GM21786 (cell line): Measurements from ENCODE around the gene LRRC37A.
"Not testable (repeated sequence)": the region's sequence is repeated elsewhere in the genome, so short reads cannot be mapped to it uniquely, and the experiment has no call there.

Source experiments
- ATAC-seq: cut with Tn5 transposase; IDR thresholded peaks from one replicate; pipeline ENCODE4 v1.9.1; 2021; ENCODE audit not compliant: unreplicated experiment

The LRRC37A gene

DNA sequence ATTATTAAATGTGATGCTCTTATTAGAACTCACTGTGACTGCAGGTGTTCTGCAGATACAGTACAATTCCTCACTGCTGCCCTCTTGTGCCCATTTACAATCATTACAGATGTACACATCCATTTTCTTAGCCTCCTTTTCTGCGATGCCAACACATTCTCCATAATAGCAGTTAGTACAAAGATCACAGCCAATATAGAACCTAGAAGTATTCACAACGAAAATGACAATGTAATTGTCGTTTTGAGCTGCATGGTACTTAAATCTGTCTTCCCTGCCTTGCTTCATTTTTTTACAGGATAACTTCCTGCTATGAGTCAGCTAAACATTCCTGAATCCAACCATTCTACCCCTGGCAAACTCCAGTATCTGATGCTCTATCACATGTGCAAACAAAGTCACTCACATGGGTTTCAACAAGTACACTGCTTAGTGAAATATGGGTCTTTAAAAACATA is 8.1 kb upstream of the LRRC37A start:
- not testable (repeated sequence) for ATAC-seq

DNA sequence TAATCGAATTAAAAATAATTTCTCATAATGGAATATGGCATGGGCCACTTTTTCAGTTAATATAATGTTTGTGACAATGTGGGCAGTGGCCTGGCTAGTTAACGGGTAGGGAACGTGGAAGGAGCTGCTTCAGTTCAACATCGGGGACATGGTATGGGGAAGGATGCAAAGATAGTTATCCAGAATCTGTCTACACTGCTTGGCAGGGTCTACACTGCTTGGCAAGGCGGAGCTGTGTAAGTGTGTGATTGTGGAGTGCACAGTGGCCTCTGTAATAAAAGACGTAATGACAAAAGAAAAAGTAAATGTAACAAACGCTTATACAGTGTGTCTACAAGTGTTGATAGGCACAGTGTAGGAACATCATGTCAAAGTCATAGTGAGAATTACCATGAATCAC is 7.3 kb upstream of the LRRC37A start:
- not testable (repeated sequence) for ATAC-seq

GRCh38 chr17:46290906-46291546 is 3.9 kb upstream of the LRRC37A start:
- peak; percentile 97 for ATAC-seq

DNA sequence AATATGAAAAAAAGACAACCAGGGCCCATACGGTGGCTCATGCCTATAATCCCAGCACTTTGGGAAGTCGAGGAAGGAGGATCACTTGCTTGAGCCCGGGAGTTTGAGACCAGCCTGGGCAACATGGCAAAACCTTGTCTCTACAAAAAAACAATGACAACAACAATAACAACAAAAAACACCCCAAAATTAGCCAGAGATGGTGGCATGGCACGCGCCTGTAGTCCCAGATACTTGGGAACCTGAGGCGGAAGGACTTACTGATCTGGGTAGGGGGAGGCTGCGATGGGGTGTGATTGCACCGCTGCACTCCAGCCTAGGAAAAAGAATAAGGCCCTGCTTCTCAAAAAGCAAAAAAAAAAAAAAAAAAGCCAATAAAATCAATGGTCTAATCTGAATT is 3.3 kb upstream of the LRRC37A start:
- ATAC-seq, result not testable (repeated sequence)

DNA sequence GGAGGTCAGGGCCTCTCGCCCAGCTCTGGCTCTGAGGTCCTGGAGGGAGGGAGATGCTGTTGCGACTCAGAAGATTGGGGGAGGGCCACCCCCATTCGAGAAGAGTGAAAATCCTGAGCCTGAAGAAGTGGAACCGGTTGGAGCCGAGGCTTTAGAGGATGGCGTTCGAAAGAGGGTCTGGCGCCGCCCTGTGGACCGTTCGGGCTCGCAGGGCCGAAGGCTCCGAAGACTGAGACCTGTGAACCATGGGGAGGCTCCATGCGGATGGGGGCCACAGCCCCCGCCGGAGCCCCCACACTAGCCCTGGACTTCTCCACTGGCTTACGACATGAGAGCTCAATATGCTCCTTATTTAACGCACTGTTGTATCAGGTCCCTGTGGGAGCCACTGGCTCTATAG is 46.3 kb downstream of the LRRC37A start:
- ATAC-seq, result not testable (repeated sequence)

DNA sequence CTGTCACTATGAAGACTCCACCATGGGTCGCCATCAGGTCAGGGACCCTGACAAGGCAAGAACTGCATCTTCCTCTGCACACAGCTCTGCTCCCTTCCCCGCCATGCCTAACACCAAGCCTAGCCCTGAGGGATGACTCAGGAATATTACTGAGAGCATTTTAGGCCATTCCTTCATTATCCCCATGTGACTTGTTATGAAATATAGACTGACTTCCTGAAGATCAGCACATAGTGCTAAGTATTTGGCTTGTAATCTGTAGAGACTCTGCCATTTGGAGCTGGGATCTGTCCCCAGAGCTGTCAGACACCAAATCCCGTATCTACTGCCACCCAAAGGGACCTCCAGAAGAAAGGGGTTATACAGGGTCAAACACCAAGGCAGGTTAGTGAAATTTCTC is 47.2 kb downstream of the LRRC37A start:
- ATAC-seq, result not testable (repeated sequence)

DNA sequence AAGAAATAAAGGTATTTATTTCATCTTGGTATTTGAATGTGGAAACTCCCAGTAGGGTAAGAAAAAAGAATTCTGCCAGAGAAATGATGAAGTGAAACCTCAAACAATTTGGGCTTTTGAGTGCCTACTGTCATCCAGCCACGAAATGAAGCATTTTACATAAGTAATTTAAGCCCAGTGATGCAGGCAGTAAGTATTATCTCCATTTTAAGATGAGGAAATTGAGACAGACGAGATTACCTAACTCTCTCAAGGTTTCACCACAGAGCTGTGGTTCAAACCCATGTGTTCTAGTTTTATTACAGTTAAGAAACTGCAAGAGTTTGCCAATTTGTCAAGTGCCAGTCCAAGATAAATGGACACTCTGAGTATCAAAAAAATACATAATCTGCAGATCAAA is 53.4 kb downstream of the LRRC37A start:
- not testable (repeated sequence) for ATAC-seq

DNA sequence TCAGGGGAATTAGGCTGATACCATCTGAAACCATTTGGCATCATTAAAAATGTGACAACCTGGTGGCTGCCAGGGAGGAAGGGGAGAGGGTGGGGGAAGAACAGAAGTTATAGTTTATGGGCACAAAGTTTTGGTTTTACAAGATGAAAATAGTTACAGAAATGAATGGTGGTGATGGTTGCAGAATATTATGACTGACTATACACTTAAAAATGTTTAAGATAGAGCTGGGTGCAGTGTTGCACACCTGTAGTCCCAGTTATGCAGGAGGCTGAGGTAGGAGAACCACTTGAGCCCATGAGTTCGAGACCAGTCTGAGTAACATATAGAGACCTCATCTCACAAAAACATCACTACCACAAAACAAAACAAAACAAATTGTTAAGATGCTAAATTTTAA is 54.1 kb downstream of the LRRC37A start:
- ATAC-seq, result not testable (repeated sequence)

DNA sequence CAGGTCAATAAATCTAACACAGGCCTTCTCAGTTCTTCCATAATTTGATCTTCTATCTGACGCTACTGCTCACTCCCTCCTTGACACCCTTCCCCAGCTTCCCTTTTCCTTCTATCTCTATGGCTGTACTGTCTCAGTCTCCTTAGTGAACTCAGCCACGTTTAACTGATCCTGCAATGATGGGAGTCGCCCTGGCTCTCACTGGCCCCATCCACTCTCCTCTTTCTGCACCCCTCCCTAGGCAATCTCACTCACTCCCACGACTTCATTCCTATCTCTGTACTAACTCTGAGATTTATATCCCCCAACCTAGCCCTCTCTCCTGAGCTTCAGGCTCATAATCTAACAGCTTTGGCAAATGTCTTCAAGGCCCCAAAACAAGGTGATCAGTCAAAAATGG is 58.9 kb downstream of the LRRC37A start:
- not testable (repeated sequence) for ATAC-seq

- ATAC-seq, result peak; percentile 41
Measured at GRCh38 chr17:46361145-46361735, 66.3 kb downstream of the LRRC37A start.

DNA sequence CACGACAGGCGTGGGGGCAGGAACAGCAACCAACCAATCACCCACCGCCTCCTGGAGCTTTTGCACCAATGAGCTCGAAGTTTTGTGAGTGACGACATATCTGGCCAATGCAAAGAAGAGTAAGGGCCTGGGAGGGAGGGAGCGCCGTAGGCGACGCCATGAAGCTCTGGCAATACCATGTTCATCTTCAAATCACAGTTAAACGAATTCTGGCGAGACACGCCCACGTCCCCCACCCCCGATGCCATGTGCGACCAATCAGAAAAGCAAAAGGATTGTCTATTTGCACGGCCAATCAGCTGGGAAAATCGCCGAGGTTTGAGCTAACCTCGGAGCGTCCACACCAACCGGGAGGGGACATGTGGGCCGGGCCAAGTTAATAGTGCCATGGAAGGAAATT is 66.8 kb downstream of the LRRC37A start, which contains the start of gene ARL17B:
ARL17B (minus strand) TSS at position 12 of the 400 bp plus-strand sequence. CDS start 3,369 bp downstream, outside the sequence.
- ATAC-seq, result peak; percentile 85

GRCh38 chr17:46367520-46367919 is 72.6 kb downstream of the LRRC37A start:
- ATAC-seq, result not testable (repeated sequence)

DNA sequence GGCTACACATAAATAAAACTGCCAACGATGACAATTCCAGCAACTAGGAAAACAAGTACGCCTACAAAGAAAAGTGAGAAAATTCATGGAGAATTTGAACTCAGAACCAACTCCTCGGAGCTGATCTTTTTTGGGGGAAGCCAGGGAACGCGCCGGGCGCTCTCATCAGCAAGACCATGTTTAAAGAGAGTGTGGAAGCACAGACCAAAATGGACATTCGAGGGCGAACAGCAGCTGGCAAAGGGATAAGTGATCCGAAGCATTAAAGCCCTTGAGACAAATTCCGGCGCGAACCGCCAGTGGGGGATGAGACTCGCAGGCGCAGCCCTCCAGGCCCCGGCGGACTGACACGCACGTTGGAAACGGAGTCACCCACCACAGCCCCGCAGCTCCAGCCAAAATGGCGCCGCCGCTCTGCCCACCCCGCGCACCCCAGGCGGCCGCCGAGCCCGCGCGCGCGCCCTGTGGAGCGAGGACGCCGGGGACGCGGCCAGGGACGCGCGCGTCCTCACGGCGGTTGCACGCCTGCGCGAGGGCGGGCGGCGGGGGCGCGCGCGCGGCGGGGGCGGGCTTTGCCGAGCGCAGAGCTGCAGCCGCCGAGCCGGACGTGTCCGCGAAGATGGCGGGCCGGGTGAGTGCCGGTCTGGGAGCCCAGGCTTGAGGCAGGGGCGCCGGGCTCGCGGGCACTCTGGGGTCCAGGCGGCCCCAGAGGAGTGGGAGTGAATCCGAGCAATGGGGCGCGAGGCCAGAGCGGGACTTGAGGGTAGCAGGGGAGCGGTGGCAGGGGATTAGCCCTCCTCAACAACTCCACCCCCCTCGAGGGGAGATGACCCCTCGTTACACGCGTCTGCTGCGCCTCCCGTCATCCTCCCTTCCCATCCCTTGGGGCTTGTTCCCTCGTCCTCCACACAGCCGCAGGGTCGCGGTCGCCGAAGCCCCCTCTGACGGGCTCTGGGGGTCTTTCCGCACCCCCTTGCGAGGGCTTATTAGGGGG is 77.6 kb downstream of the LRRC37A start:
- peak; percentile 43 for ATAC-seq

DNA sequence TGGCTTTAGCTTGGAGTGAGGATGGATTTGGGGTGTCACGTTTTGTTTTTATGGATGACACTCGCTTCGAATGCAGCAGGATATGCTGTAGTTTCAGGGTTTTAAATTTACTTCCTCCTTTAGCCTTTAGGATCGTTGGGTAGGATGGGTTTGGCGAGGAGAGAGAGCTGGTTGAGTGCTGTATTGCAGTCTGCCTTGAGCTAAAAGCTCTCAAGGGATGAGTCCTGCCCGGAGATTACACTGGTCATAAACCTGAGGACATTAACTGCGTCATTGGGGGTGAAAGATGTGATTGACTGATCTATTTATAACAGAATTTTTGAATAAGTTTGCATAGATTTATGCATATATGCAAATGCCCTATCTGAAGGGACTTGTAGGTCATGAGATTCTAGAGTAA is 78.5 kb downstream of the LRRC37A start:
- ATAC-seq, result peak; percentile 45

GRCh38 chr17:46383118-46383517 is 88.2 kb downstream of the LRRC37A start:
- ATAC-seq, result not testable (repeated sequence)

DNA sequence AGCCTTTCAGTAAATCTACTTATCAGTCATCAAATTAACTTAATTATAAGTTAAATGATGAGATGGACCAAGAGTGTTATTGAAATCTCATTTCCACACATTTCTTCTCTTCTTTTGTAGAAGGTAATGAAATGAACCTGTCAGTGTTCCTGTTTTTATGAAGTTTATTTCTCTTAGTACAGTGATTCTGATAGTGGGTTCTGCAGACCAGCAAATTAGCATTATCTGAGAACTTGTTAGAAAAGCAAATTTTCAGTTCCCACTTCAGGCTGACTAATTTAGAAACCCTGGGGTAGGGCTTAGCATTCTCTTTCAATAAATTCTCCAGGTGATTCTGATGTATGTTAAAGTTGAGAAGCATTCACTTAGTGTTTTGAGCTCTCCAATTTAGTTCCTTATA is 90.6 kb downstream of the LRRC37A start:
- not testable (repeated sequence) for ATAC-seq
